NB4 (cell line): ENCODE data around the gene C10orf71.

Source experiments
- CTCF ChIP-seq: IDR thresholded peaks from one replicate; pipeline ENCODE4 v1.5.1; 2012; ENCODE audit warnings: low read depth, low read length
- MAX ChIP-seq: IDR thresholded peaks from 2 replicates; pipeline ENCODE4 v1.6.1; 2011; ENCODE audit warnings: low read depth, low read length
- MYC ChIP-seq: IDR thresholded peaks from 2 replicates; pipeline ENCODE4 v1.6.1; 2011; ENCODE audit warnings: low read depth, low read length
- POLR2A ChIP-seq: IDR thresholded peaks from 2 replicates; pipeline ENCODE4 v1.6.1; 2011; ENCODE audit warnings: mild to moderate bottlenecking; ENCODE audit not compliant: insufficient read length; ENCODE audit errors: extremely low read depth

DNA sequence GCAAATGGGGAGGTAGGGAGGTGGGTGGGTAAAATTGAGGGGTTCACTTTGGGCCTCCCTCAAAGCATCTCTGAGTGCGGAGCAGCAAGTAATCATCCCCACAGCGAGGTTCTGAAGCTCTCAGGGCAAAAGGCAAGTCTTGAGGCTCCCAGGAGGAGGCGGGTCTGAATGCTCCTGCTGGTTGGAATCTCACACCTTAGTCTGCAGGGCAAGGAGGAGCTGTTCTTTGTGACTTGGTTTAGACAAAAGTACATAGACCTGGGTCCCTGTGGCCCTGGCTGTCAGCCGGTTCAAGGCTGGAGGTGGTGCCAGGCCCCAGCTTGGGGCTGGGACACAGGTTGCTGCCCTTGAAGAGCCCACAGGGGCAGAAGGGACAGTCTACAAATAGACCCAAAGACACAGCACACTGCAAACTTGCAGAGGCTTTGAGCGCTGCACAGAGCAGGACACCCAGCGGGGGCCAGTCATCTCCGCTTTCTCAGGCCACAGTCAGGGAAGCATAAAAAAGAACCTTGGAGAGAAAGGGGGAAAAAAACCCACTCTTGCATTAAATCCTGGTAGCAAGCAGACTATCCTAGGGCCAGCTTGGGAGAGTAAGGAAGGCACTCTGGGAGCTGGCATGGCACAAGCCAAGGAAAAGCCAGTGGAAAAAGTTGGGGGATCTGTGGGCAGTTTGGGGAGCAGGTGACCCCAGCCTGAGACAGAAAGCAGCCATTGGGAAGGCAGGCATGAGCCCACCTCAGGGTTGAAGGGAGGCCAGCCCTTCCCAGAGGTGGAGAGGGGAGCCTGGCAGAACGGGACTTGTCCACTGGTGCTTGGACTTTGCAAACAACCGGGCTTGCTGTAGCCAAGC lies 926 bp upstream of the C10orf71 start:
- no peak for TF ChIP-seq CTCF
- TF ChIP-seq POLR2A, result no peak
- TF ChIP-seq MAX, result no peak
- TF ChIP-seq MYC, result no peak
